DOHH2 (cell line): Measurements from ENCODE around the gene ADCK1.

Experiments
- H3F3A ChIP-seq: fragments of 200-600 bp; sonication (generic), shearing (Covaris generic); 2 replicates; pipeline ENCODE4 v1.6.0; 2016; ENCODE audit warnings: antibody characterized with exemption, mild to moderate bottlenecking; ENCODE audit not compliant: control insufficient read depth, insufficient read depth
- H3K27ac ChIP-seq: fragments of 200-600 bp; sonication (generic); 2 replicates; pipeline ENCODE4 v1.5.1; 2014; ENCODE audit warnings: low read depth, mild to moderate bottlenecking, low read length, moderate library complexity
- H3K27me3 ChIP-seq: fragments of 200-600 bp; sonication (generic); 2 replicates; pipeline ENCODE4 v1.6.1; 2014; ENCODE audit warnings: mild to moderate bottlenecking, low read length, mixed read lengths; ENCODE audit not compliant: control insufficient read depth
- H3K36me3 ChIP-seq: fragments of 200-600 bp; sonication (generic); 2 replicates; pipeline ENCODE4 v1.6.1; 2014; ENCODE audit warnings: mild to moderate bottlenecking, low read length, moderate library complexity, mixed read lengths; ENCODE audit not compliant: control insufficient read depth
- H3K4me1 ChIP-seq: fragments of 200-600 bp; sonication (generic); 2 replicates; pipeline ENCODE4 v1.6.1; 2014; ENCODE audit warnings: mild to moderate bottlenecking, low read length, mixed read lengths; ENCODE audit not compliant: control insufficient read depth
- H3K4me2 ChIP-seq: fragments of 200-600 bp; sonication (generic); 2 replicates; pipeline ENCODE4 v1.6.0; 2014; ENCODE audit warnings: mild to moderate bottlenecking, low read length, moderate library complexity
- H3K4me3 ChIP-seq: fragments of 200-600 bp; sonication (generic); 2 replicates; pipeline ENCODE4 v1.5.1; 2014; ENCODE audit warnings: mild to moderate bottlenecking, low read length, mixed read lengths
- H3K79me2 ChIP-seq: fragments of 200-600 bp; sonication (generic); 2 replicates; pipeline ENCODE4 v1.6.1; 2014; ENCODE audit warnings: mild to moderate bottlenecking, low read length, mixed read lengths; ENCODE audit not compliant: control insufficient read depth
- H3K9me2 ChIP-seq: fragments of 200-600 bp; sonication (generic); replicated peaks from 2 replicates; pipeline ENCODE4 v1.6.1; 2014; ENCODE audit warnings: mild to moderate bottlenecking, low read length, mixed read lengths; ENCODE audit not compliant: control insufficient read depth
- H3K9me3 ChIP-seq: fragments of 200-600 bp; sonication (generic); 2 replicates; pipeline ENCODE4 v1.6.1; 2014; ENCODE audit warnings: antibody characterized with exemption, low read length, mixed read lengths; ENCODE audit not compliant: control insufficient read depth, insufficient read depth
- H4K20me1 ChIP-seq: fragments of 200-600 bp; sonication (generic); 2 replicates; pipeline ENCODE4 v1.6.0; 2014; ENCODE audit warnings: low read depth, mild to moderate bottlenecking, antibody characterized with exemption, low read length, moderate library complexity; ENCODE audit not compliant: control insufficient read depth, insufficient read depth
- CTCF ChIP-seq: fragments of 200-600 bp; sonication (generic); IDR thresholded peaks from one replicate; pipeline ENCODE4 v1.5.1; 2014; ENCODE audit warnings: antibody characterized with exemption, mild to moderate bottlenecking, low read depth, low read length; ENCODE audit not compliant: poor library complexity, severe bottlenecking
- EZH2phosphoT487 ChIP-seq: fragments of 200-600 bp; sonication (generic); IDR thresholded peaks from 2 replicates; pipeline ENCODE4 v1.6.1; 2017; ENCODE audit warnings: borderline replicate concordance, mild to moderate bottlenecking, antibody characterized with exemption, low read length, moderate library complexity, mixed read lengths

Gene ADCK1

GRCh38 chr14:77889971-77890442, 90.1 kb downstream of the ADCK1 start:
- Histone ChIP-seq H3K9me2 (no peaks in the 10 kb centered on the region), H3K4me3 (no peak overlapping the region), H3F3A (no peaks in the 10 kb centered on the region), H3K79me2 (no peaks in the 10 kb centered on the region), H3K27ac (no peak overlapping the region), H3K4me2 (no peak overlapping the region), H3K36me3 (no peaks in the 10 kb centered on the region), H3K27me3 (no peaks in the 10 kb centered on the region), H3K4me1 (no peaks in the 10 kb centered on the region), H4K20me1 (no peaks in the 10 kb centered on the region), H3K9me3 (no peaks in the 10 kb centered on the region)
- TF ChIP-seq CTCF (no peak), EZH2phosphoT487 (no peak)

- H3K27me3 ChIP-seq, result no peaks in the 10 kb centered on the region
- no peaks in the 10 kb centered on the region for H3K9me2 ChIP-seq
- H3K36me3 ChIP-seq, result no peaks in the 10 kb centered on the region
- no peaks in the 10 kb centered on the region for H3K79me2 ChIP-seq
- no peaks in the 10 kb centered on the region for H3K4me1 ChIP-seq
- H3K9me3 ChIP-seq, result no peaks in the 10 kb centered on the region
- no peak overlapping the region for H3K27ac ChIP-seq
- H3K4me2 ChIP-seq, result no peak overlapping the region
- no peaks in the 10 kb centered on the region for H4K20me1 ChIP-seq
- no peak for TF ChIP-seq EZH2phosphoT487
- no peaks in the 10 kb centered on the region for H3F3A ChIP-seq
- H3K4me3 ChIP-seq, result no peak overlapping the region
Measured at GRCh38 chr14:77890873-77891272, 91.0 kb downstream of the ADCK1 start.

- no peak overlapping the region for H3K27ac ChIP-seq
- no peaks in the 10 kb centered on the region for H4K20me1 ChIP-seq
- H3K4me3 ChIP-seq, result no peak overlapping the region
- no peaks in the 10 kb centered on the region for H3K79me2 ChIP-seq
- no peaks in the 10 kb centered on the region for H3K9me3 ChIP-seq
- TF ChIP-seq EZH2phosphoT487, result no peak
- TF ChIP-seq CTCF, result no peak
- no peaks in the 10 kb centered on the region for H3K4me1 ChIP-seq
- H3K36me3 ChIP-seq, result no peaks in the 10 kb centered on the region
- H3K4me2 ChIP-seq, result no peak overlapping the region
- no peaks in the 10 kb centered on the region for H3K9me2 ChIP-seq
- no peaks in the 10 kb centered on the region for H3K27me3 ChIP-seq
- H3F3A ChIP-seq, result no peaks in the 10 kb centered on the region
Measured at GRCh38 chr14:77892381-77892871, 92.5 kb downstream of the ADCK1 start.

- Histone ChIP-seq H4K20me1 (no peaks in the 10 kb centered on the region), H3K27me3 (no peaks in the 10 kb centered on the region), H3K9me3 (no peaks in the 10 kb centered on the region), H3F3A (no peaks in the 10 kb centered on the region), H3K9me2 (no peaks in the 10 kb centered on the region), H3K27ac (no peak overlapping the region), H3K4me1 (no peaks in the 10 kb centered on the region), H3K36me3 (no peaks in the 10 kb centered on the region), H3K4me3 (no peak overlapping the region), H3K4me2 (no peak overlapping the region), H3K79me2 (no peaks in the 10 kb centered on the region)
- TF ChIP-seq EZH2phosphoT487 (no peak), CTCF (no peak)
Measured at GRCh38 chr14:77892890-77893484, 93.1 kb downstream of the ADCK1 start.
